HG03060 (cell line): ENCODE results near the gene LAPTM5.
"Not testable (repeated sequence)": the region's sequence is repeated elsewhere in the genome, so short reads cannot be mapped to it uniquely, and the experiment has no call there.

Experiments used
- ATAC-seq: cut with Tn5 transposase; IDR thresholded peaks from one replicate; pipeline ENCODE4 v1.9.1; 2021; ENCODE audit warnings: low read depth, moderate number of reproducible peaks; ENCODE audit not compliant: unreplicated experiment

The LAPTM5 gene

DNA sequence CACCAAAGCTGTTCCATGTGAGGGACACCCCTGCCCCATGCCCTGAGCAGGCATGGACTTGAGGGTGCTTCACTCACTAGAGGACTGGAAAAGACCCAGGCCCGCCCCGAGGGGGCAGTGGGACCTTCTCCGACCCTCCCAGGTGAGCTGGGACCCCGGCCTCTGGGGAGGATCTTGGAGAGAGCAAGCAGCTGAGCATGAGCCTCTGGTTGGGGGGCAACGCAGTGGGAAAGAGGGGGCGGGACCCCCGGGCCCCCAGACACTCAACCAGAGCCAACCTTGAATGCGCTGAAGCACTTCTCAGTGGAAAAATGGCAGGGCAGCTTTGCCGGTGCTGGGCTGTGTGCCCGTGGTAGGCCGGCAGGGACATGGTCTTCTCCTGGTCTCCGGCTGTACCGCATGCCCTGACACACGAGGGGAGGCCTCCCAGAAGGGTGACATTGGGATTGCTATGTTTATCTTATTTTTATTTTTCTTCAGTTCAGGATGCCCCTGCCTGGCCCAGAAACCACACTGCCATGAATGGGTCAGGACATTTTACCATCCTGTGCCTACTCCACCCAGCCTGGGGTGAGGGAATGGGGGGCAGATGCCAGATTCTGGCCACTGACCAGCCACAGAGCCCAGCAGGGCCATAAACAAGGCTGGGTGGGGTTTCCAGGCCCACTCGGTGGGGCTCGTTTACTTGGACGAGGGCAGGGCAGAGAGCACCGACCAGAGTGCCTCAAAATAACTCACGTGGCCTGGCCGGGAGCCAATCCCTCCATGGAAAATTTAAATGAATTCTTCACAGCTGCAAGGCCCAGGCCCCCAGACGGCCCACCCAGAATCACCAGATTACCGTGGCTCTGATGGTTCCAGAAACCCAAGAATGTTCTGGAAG lies 17.2 kb upstream of the LAPTM5 start:
- ATAC-seq = no peak

GRCh38 chr1:30773722-30774358 lies 16.3 kb upstream of the LAPTM5 start:
- no peak for ATAC-seq

- no peak for ATAC-seq
Measured at GRCh38 chr1:30771005-30771404, 13.4 kb upstream of the LAPTM5 start.

GRCh38 chr1:30770150-30770549 lies 12.6 kb upstream of the LAPTM5 start:
- no peak for ATAC-seq

DNA sequence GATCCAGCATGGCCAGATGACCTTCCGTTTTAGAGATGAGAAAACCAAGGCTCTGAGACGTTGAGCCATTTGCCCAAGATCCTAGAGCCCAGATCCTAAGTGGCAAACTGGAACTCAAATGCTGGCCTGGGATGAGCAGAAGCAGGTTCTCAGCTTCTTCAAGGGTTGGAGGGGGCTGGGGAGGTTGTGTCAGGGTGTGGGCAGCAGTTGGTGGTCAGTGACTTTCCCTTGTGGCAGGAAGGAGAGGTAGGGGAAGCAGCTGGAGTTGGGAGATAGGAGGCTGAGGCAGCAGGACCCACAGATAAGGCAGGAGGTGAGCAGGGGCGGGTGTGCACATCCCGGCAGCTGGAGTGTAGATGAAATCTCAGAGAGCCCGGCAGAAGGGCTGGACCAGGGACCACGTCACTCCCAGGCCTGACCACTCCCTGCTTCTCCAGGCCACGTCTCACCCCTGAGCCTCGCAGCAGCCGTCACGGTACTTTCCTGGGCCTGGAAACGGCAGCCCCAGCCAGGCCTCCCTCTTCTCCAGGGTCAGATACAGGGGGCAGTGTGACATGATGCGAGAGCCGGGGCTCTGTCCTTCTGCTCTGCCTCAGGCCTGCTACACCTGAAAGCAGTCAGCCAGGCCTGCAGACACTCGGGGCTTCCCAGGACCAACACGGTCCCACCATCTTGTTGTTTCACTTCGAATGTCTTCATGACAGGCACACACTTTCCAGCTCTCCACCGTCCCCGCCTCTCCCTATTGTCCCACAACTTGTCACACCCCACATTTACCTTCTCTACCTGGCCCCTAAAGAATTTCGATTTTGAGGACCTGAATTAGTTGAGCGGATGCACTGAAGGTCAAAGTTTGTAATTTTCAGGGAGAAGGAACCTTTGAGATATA lies 11.5 kb upstream of the LAPTM5 start:
- no peak for ATAC-seq

GRCh38 chr1:30768159-30768829 lies 10.7 kb upstream of the LAPTM5 start:
- no peak for ATAC-seq

DNA sequence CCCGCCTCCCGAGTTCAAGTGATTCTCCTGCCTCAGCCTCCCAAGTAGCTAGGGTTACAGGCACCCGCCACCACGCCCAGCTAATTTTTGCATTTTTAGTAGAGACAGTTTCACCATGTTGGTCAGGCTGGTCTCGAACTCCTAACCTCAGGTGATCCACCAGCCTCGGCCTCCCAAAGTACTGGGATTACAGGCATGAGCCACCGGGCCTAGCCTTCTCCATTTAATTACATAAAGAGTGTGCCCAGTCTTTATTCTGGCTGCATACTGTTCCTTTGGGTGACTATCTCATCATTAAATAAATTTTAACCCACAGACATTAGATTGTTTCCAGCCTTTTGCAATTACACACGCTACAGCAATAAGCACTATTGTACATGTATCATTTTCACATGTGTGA lies 9.4 kb upstream of the LAPTM5 start:
- ATAC-seq = not testable (repeated sequence)

DNA sequence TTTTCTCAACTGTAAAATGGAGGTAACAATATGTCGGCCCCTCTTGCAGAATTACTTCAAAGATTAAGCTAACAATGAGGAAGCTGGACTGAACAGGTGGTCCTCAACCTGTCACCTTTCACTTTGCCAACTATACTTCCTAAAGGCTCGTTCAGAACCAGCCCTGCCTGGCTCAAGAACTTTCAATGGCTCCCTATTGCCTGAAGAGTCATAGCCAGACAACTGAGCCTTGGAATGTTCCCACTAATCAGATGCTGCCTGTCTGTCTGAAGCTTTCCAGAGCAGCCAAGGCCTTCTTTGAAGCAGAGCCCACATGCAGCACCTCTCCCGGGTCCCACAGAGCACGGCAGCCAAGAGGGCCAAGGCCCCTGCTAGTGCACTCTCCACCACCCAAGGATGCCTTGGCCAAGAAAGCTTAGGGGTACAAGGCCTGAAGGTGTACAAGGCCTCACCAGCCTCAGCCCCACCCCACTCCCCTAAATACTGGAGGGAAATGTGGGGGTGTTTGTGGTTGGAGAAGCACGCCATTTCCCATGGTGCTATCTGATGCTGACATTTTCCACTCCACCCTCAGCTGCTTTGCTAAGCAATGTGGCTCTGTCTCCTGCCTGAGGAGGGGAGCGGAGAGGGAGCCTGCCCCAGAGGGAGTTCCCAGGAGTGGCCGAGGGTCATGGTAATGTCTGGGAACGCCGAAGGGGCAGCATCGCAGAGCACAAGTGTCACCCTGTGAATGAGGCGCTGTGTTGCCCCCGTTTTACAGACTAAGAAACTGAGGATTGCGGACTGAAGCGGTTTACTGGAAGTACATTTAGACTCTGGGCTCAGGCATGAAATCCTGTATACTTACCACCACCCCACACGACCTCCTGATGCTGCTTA lies 8.2 kb upstream of the LAPTM5 start:
- ATAC-seq = no peak

DNA sequence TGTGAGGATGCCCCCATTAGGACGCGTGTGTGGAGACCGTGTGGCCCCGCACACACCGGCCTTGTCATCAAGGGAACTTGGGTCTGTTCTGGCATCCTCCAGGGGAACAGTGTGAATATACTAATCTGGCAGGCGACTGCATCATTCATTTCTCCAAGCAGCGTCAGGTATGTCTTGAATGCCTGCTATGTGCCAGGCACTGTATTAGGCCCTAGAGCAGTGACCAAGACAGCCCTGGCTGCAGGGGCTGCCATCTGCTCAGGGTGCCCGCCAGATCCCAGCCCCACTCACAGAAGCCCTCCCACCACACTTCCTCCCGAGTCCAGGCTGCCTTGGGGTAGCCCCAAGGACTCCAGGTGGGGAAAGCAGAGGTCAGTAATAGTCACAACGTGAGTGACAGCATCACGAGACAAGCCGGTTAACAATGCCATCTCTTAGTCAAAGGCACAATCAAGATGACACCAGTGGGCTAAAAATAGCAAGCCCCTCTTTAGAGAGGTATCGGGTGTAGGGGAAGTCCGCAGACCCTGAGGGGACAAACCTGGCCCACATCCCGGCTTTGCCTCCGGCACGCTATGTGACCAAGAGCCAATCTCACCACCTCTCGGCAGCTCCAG lies 7.5 kb upstream of the LAPTM5 start:
- ATAC-seq = peak; percentile 54

DNA sequence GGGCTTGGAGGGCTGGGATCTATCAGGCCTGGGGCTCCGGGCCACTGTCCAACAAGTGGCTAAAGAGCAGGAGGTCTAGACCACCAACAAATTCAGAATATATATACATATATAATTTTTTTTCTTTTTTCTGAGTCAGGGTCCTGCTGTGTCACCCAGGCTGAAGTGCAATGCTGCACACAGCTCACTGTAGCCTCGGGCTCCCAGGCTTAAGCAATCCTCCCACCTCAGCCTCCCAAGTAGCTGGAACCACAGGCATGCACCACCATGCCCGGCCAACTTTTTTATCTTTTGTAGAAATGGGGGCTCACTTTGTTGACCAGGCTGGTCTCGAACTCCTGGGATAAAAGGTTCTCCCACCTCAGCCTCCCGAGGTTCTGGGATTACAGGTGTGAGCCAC lies 6.8 kb upstream of the LAPTM5 start:
- ATAC-seq = no peak

DNA sequence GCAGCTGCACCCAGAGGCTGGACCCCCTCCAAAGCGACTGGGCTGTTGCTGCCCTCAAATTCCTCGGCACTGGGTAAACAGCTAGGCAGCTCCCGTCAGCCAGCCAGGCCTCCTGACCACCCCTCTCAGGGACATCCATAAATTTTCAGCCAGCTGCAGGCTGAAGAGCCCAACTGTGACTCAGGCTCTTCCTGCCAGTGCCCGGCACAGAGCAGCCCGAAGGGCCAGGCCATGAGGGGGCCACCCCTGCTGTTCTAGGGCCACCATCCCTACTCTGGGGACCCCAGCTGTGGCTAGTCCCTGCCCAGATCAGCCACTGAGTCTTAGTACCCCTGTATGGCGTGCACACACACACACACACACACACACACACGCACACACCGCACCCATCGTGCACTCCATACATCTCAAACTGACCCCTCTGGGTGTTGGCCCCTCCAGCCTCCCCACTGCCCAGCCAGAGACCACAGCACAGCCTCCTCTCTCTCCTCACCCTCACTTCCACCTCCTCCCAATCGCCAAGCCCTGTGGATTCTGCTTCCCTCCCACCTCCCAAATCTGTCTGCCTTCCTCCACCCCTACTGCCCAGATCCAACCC lies 6.2 kb upstream of the LAPTM5 start:
- ATAC-seq = no peak

- no peak for ATAC-seq
Measured at GRCh38 chr1:30762930-30763650, 5.5 kb upstream of the LAPTM5 start.

DNA sequence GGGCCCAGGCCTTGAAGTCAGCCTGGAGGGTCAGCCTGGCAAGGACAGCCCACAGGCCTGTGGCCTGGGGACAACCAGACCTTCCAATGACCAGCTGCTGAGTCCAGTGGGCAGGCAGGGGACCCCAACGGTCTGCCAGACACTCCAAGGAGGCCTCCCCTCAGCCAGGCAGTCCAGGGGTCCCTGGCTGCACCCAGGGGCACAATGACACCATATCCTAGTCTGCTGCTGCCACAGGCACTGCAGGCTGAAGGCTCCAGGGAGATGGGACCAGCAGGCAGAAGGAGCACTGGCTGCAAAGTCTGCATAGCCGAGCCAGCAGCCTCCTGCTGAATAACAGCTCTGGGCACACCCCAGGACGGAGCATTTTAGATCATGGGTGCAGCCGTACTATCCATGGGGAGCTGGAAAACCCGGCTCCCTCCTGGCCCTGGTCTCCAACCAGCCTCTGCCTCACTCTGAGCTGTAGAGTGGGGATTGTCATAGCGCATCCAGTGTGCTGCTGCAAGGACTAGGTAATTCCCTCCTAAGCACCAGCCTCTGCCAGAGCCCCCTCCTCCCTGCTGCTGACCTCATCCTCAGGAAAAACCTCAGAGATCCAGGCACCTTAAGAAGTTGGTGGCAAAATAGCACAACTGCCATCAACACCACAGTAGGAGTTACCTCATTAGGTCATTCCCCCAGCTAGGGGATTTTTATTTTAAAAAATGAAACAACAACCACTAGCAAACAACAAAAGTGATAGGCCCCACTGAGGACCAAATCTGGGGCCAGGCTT lies 4.8 kb upstream of the LAPTM5 start:
- no peak for ATAC-seq

- no peak for ATAC-seq
Measured at GRCh38 chr1:30761381-30762151, 4.0 kb upstream of the LAPTM5 start.

DNA sequence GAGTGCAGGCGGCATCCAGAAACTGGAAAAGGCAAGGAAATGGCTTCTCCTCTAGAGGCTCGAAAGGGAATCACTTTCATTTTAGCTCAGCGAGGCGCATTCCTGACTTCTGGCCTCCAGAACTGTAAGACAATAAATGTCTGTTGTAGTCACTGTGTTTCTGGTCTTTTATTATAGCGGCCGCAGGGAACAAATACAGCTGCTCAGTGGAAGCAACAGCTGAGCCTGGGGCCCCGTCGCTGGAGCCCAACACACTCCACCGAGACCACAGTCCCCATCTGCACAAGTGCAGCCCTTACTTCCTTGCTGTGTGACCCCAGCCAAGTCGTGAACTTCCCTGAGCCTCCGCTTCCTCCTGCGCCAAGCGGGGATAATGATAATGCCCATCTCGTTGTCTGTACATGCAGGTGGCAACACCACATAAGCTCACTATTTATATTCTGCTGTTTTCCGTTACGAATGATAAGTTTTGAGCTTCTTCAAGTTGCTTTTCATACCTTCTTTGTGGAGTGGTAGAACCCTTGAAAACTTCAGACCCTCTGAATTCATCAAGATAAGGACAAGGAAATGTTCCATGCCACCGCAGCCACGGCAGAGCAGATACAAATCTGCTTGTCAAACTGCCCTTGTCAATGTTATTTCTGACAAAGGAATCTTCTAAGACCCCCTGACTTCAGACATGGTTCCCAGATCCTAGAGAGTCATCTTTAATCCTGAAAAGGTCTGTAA lies 3.2 kb upstream of the LAPTM5 start:
- ATAC-seq = no peak

DNA sequence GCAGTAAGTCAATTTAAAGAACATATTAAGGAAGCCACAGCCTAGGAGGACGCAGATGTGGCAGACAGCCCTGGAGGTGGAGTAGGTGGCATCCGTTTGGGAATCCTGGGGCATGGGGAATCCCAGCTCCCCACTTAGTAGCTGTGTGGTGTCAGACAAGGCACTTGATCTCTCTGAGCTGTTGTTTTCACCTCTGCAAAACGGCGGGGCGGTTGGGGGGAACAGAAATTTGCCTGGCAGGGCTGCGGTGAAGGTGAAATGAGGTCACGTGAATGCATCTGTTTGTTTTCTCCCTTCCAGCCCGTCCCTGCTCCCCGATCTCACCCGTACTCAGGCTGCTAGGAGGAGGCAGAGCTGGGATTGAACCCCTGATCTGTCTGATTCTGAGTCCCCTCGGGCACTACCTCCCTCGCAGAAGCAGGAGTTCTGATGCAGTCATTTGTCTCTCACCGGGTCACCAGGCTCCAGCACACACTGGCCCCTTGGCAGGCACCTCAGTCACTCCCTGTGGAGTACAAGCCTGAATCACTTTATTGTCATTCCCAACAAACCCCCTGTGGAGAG lies 2.2 kb upstream of the LAPTM5 start:
- no peak for ATAC-seq
